ENCODE measurements around the gene LPP. TPM values are rescaled to one million over a fixed set of nuclear protein-coding genes. Genes with fewer than 3 reads are reported as not detected.

Gene LPP
- total RNA-seq, 1 experiment from 2014 or later: 148 TPM

DNA sequence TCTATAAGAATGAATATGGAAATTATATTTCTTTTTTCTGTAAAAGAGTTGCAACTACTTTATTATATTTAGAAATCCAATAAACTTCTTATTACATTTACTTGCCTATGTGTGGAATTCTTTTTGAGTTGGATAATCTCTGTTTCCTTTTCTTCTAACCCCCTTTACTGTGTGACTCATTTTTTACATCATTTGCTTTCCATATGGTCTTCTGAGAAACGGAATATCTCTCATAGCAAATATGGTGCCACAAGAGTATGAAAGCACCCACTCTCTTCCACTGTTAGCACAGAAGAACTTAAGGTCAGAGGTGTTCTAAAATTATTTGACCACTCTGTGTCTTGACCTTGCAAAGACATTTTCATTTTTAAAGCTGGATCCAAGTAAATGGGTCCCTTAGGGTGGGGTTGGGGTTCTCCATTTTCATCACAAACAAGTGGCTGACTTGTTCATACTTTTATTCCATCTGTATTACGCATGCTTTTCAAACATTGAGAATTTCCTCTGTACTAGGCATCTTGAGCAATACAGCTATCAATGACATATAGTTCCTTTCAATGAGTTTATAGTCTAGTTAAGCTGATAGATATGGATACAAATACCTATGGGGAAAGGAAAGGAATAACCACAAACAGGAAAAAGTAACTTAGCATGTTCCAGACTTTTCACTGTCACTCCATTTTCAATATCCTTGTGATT, 736.8 kb downstream of the LPP start:
- intact Hi-C loops (cut with micrococcal nuclease; ENCODE audit: unreplicated experiment): no loop called here
- no peak for DNase-seq
- Histone ChIP-seq H2AFZ (no peak overlapping the region), H3K27ac (no peak overlapping the region), H3K79me2 (ENCODE audit: low read depth) (no peaks in the 10 kb centered on the region), H3K4me1 (replicated peaks; ENCODE audit: insufficient read depth) (no peaks in the 10 kb centered on the region), H3K36me3 (ENCODE audit: low read depth) (no peaks in the 10 kb centered on the region), H3K9me2 (ENCODE audit: insufficient read depth) (no peaks in the 10 kb centered on the region), H3K4me3 (no peak overlapping the region), H3K4me2 (no peak overlapping the region), H3K9me3 (ENCODE audit: insufficient read depth, low read depth) (no peaks in the 10 kb centered on the region), H3F3A (ENCODE audit: insufficient read depth, low read depth) (no peaks in the 10 kb centered on the region), H3K27me3 (ENCODE audit: insufficient read depth, low read depth) (no peaks in the 10 kb centered on the region), H4K20me1 (ENCODE audit: insufficient read depth) (no peaks in the 10 kb centered on the region)
- BruUV-seq (replicated peaks): no TSS peak
- CTCF ChIA-PET: no interaction called here
- POLR2A ChIA-PET (ENCODE audit: unreplicated experiment): interaction anchor here (0.7 kb wide), 1 partner anchor 8 kb away, joined by 10 read pairs; no protein-coding TSS in a partner anchor
- TF ChIP-seq, protein P1, sequence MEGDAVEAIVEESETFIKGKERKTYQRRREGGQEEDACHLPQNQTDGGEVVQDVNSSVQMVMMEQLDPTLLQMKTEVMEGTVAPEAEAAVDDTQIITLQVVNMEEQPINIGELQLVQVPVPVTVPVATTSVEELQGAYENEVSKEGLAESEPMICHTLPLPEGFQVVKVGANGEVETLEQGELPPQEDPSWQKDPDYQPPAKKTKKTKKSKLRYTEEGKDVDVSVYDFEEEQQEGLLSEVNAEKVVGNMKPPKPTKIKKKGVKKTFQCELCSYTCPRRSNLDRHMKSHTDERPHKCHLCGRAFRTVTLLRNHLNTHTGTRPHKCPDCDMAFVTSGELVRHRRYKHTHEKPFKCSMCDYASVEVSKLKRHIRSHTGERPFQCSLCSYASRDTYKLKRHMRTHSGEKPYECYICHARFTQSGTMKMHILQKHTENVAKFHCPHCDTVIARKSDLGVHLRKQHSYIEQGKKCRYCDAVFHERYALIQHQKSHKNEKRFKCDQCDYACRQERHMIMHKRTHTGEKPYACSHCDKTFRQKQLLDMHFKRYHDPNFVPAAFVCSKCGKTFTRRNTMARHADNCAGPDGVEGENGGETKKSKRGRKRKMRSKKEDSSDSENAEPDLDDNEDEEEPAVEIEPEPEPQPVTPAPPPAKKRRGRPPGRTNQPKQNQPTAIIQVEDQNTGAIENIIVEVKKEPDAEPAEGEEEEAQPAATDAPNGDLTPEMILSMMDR (conservative IDR thresholded peaks at IDR 0.05): no peak
- no peak for TF ChIP-seq EZH2 (IDR thresholded peaks at IDR 0.05; ENCODE audit: low read depth)

GRCh38 chr3:188899881-188900280, 745.9 kb downstream of the LPP start:
- TF ChIP-seq EZH2 (IDR thresholded peaks at IDR 0.05; ENCODE audit: low read depth): no peak
- TF ChIP-seq, protein P1 (conservative IDR thresholded peaks at IDR 0.05): no peak
- CTCF ChIA-PET: interaction anchor here (1.0 kb wide), 1 partner anchor 18 kb away, joined by 8 read pairs; no protein-coding TSS in a partner anchor
- POLR2A ChIA-PET (ENCODE audit: unreplicated experiment): interaction anchor here (0.7 kb wide), 1 partner anchor 49 kb away, joined by 5 read pairs; no protein-coding TSS in a partner anchor
- Histone ChIP-seq H3K36me3 (ENCODE audit: low read depth) (no peaks in the 10 kb centered on the region), H3K4me1 (replicated peaks; ENCODE audit: insufficient read depth) (peaks cover 12% of the 10 kb centered on the region; the same call in 1 of the 2 replicates), H3K79me2 (ENCODE audit: low read depth) (no peaks in the 10 kb centered on the region), H4K20me1 (ENCODE audit: insufficient read depth) (no peaks in the 10 kb centered on the region), H3K27me3 (ENCODE audit: insufficient read depth, low read depth) (no peaks in the 10 kb centered on the region), H3K4me3 (no peak overlapping the region), H3K4me2 (no peak overlapping the region), H3K9me2 (ENCODE audit: insufficient read depth) (no peaks in the 10 kb centered on the region), H3F3A (ENCODE audit: insufficient read depth, low read depth) (peaks cover 5% of the 10 kb centered on the region; the same call in 1 of the 2 replicates), H2AFZ (no peak overlapping the region), H3K9me3 (ENCODE audit: insufficient read depth, low read depth) (no peaks in the 10 kb centered on the region), H3K27ac (no peak overlapping the region)
- BruUV-seq (replicated peaks): no TSS peak
- intact Hi-C loops (cut with micrococcal nuclease; ENCODE audit: unreplicated experiment): no loop called here
- no peak for DNase-seq

DNA sequence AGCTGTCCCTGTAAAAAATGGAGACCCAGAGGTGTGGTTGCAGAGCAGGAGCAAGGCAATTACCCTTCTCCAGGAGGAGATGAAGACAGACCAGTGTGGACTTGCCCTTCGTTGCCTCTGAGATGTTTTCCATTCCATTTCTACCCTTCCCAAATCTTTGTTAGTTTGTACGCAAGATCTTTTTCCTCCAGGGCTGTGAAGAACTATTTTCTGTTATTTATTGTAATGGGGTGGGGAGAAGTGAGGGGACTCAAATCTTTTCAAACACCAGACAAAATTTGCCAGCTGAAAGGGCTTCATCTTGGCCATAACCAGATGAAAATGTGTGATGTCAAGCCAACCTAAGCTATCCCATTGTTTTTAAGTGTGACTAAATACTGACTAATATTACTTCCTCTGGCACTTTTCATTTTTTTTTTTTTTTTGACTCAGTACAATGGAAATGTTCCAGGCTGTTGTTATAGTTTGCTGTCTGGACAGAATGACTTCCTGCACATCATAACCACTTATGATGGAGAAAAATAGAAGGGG, 746.5 kb downstream of the LPP start:
- peak; percentile 34 to 73 for DNase-seq
- BruUV-seq (replicated peaks): no TSS peak
- Histone ChIP-seq H4K20me1 (ENCODE audit: insufficient read depth) (no peaks in the 10 kb centered on the region), H3K9me2 (ENCODE audit: insufficient read depth) (no peaks in the 10 kb centered on the region), H3K4me3 (no peak overlapping the region), H3K4me1 (replicated peaks; ENCODE audit: insufficient read depth) (peaks cover 12% of the 10 kb centered on the region; the same call in 1 of the 2 replicates), H3K27me3 (ENCODE audit: insufficient read depth, low read depth) (no peaks in the 10 kb centered on the region), H2AFZ (no peak overlapping the region), H3K36me3 (ENCODE audit: low read depth) (no peaks in the 10 kb centered on the region), H3K4me2 (no peak overlapping the region), H3K79me2 (ENCODE audit: low read depth) (no peaks in the 10 kb centered on the region), H3K27ac (no peak overlapping the region), H3K9me3 (ENCODE audit: insufficient read depth, low read depth) (no peaks in the 10 kb centered on the region), H3F3A (ENCODE audit: insufficient read depth, low read depth) (peaks cover 5% of the 10 kb centered on the region; the same call in 1 of the 2 replicates)
- TF ChIP-seq, protein P1 (conservative IDR thresholded peaks at IDR 0.05): no peak
- TF ChIP-seq EZH2 (IDR thresholded peaks at IDR 0.05; ENCODE audit: low read depth): no peak
- intact Hi-C loops (cut with micrococcal nuclease; ENCODE audit: unreplicated experiment): no loop called here
- CTCF ChIA-PET: interaction anchor here (1.0 to 1.4 kb wide), 2 partner anchors 18 to 53 kb away, joined by 5 to 8 read pairs; no protein-coding TSS in a partner anchor
- POLR2A ChIA-PET (ENCODE audit: unreplicated experiment): interaction anchor here (0.7 kb wide), 1 partner anchor 19 kb away, joined by 7 read pairs; no protein-coding TSS in a partner anchor

Data from PC-9 (cell line).